ENCODE measurements around the gene COQ10A. TPM values are rescaled to one million over a fixed set of nuclear protein-coding genes. Genes with fewer than 3 reads are reported as not detected.

COQ10A gene
- total and polyA plus RNA-seq, 9 of the 15 experiments (the other 6 are each of a cell fraction or from before 2014, with no cell fraction given), result 3.1 to 26.4 (median 12.7) TPM

DNA sequence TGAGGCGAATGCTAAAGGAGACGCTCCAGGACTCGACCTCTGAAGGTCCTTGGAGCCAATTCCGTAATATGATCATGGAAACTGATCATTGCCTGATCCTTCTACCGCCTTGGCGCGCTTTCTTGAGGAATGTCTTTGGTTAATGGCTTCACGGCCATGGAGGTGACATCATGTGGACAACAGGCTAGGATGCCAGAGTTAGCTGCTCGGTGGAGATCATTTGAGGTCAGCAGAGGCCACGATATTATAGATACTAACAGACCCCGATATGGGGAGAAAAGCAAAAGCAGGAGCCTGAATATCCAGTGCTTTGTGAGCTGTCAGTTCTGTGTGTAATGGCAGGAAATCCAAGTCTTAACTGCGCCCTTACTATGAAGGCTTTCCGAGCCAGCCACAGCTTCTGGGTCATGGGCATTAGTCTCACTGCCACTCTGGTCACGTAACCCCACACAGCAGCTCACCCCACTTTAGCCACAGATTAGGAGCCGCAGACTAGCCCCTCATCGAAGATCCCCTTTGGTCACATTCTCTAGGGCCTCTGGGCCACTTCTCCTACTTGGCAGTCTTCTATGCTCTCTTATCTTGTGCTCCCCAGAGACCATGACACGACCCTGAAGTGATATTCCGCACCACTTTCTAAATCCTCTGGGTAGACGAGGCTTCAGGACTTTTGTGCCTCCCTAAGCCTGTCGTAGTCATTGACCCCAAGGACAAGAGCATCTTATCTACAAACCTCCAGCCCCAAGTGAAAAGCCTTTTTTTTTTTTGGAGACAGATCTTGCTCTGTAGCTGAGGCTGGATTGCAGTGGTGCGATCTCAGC, 34.1 kb downstream of the COQ10A start (continued):
- TF ChIP-seq, protein P1, sequence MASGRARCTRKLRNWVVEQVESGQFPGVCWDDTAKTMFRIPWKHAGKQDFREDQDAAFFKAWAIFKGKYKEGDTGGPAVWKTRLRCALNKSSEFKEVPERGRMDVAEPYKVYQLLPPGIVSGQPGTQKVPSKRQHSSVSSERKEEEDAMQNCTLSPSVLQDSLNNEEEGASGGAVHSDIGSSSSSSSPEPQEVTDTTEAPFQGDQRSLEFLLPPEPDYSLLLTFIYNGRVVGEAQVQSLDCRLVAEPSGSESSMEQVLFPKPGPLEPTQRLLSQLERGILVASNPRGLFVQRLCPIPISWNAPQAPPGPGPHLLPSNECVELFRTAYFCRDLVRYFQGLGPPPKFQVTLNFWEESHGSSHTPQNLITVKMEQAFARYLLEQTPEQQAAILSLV (tag; IDR thresholded peaks at IDR 0.05), result no peak
- TF ChIP-seq MTF1 (CRISPR knock-in tag; IDR thresholded peaks at IDR 0.05; ENCODE audit: borderline replicate concordance) (no peak), ZNF668 (CRISPR knock-in tag; IDR thresholded peaks at IDR 0.05) (no peak), ETV6 (IDR thresholded peaks at IDR 0.05; ENCODE audit: borderline replicate concordance in 1 of 2, low read depth in 2 of 2, low read length in 1 of 2) (no peak), ETV6 (CRISPR knock-in tag; IDR thresholded peaks at IDR 0.05; ENCODE audit: borderline replicate concordance) (no peak), FOSL1 (tag; conservative IDR thresholded peaks at IDR 0.05) (no peak; the same call in 1 of the 2 replicates), SMARCB1 (IDR thresholded peaks at IDR 0.05; ENCODE audit: insufficient read length, low read depth) (no peak), EWSR1 (IDR thresholded peaks at IDR 0.05; ENCODE audit: borderline replicate concordance, low read depth, partially characterized antibody) (no peak), DIDO1 (tag; IDR thresholded peaks at IDR 0.05; ENCODE audit: low read depth) (no peak), SRSF1 (IDR thresholded peaks at IDR 0.05; ENCODE audit: low read depth, low read length) (no peak), KDM1A (IDR thresholded peaks at IDR 0.05) (peak; percentile 93 to 94), ZBED1 (IDR thresholded peaks at IDR 0.05) (0 out of 2 replicates have a peak, but pooled peaks have one; percentile 20), EP300 (IDR thresholded peaks at IDR 0.05; ENCODE audit: low read length) (peak; percentile 69; the same call in 1 of the 2 replicates), SPI1 (IDR thresholded peaks at IDR 0.05; ENCODE audit: borderline replicate concordance, low read depth, low read length) (no peak)
- TF ChIP-seq, protein P2, sequence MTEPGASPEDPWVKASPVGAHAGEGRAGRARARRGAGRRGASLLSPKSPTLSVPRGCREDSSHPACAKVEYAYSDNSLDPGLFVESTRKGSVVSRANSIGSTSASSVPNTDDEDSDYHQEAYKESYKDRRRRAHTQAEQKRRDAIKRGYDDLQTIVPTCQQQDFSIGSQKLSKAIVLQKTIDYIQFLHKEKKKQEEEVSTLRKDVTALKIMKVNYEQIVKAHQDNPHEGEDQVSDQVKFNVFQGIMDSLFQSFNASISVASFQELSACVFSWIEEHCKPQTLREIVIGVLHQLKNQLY (CRISPR knock-in tag; conservative IDR thresholded peaks at IDR 0.05), result no peak
- TF ChIP-seq, protein P3, sequence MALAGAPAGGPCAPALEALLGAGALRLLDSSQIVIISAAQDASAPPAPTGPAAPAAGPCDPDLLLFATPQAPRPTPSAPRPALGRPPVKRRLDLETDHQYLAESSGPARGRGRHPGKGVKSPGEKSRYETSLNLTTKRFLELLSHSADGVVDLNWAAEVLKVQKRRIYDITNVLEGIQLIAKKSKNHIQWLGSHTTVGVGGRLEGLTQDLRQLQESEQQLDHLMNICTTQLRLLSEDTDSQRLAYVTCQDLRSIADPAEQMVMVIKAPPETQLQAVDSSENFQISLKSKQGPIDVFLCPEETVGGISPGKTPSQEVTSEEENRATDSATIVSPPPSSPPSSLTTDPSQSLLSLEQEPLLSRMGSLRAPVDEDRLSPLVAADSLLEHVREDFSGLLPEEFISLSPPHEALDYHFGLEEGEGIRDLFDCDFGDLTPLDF (CRISPR knock-in tag; IDR thresholded peaks at IDR 0.05), result peak; percentile 77; the same call in 1 of the 2 replicates
- TF ChIP-seq, protein P4, sequence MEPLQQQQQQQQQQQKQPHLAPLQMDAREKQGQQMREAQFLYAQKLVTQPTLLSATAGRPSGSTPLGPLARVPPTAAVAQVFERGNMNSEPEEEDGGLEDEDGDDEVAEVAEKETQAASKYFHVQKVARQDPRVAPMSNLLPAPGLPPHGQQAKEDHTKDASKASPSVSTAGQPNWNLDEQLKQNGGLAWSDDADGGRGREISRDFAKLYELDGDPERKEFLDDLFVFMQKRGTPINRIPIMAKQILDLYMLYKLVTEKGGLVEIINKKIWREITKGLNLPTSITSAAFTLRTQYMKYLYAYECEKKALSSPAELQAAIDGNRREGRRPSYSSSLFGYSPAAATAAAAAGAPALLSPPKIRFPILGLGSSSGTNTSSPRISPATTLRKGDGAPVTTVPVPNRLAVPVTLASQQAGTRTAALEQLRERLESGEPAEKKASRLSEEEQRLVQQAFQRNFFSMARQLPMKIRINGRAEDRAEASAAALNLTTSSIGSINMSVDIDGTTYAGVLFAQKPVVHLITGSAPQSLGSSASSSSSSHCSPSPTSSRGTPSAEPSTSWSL (CRISPR knock-in tag; IDR thresholded peaks at IDR 0.05; ENCODE audit: borderline replicate concordance), result no peak
- TF ChIP-seq, protein P5, sequence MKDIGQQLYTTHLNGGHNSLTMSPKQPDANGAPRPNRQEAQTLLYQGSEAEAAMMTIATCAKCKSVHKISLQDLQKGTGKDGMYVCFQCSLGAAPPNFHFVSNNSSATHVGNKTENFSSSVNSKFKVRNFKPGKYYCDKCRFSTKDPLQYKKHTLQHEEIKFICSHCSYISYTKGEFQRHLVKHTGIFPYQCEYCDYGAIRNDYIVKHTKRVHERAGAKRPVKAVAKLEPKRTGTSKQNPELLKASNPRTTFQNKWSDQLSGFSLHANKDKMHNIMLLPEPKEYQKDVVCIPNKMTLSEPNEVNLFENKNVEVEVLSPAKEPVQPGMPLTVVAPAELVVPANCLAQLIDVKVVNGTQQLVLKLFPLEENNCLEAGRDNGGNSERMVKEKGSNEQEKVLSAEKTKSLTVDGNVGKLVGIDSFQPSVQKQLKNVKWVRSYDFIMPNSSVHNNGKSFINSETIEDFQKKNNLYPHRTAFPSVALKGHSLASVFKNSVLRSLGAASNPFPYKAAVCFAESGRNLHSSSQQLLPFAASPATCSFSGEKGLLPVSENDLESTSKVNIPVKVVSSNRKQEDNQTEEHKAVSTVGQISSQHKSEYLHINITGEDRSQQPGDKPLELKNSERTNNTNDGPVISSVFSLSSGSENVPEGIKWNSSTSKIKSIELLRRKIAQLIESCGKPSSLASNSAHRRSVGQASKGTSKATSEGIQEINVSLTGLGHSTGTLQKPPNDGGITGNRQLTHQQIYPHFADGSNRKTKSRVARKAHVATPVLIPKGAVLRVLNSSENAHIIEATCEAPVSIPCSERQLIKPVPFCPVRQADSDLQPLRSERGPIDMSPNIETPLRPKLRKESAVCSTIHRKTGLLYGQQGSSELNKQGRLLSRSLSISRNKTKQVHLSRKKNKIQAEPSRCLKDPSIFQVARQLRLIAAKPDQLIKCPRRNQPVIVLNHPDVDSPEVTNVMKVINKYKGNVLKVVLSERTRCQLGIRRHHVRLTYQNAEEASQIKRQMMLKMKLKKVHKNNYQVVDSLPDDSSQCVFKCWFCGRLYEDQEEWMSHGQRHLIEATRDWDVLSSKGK (CRISPR knock-in tag; IDR thresholded peaks at IDR 0.05), result no peak
- TF ChIP-seq, protein P6, sequence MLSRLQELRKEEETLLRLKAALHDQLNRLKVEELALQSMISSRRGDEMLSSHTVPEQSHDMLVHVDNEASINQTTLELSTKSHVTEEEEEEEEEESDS (CRISPR knock-in tag; IDR thresholded peaks at IDR 0.05), result no peak

Data from K562 (cell line).